ENCODE measurements around the gene SYNE4. TPM values are rescaled to one million over a fixed set of nuclear protein-coding genes. Genes with fewer than 3 reads are reported as not detected.
A peak's percentile ranks its signal among the peaks of the same experiment; 100 is the strongest.

The SYNE4 gene
- total RNA-seq, 2 experiments from 2014 or later: 2.7 to 4.5 TPM

DNA sequence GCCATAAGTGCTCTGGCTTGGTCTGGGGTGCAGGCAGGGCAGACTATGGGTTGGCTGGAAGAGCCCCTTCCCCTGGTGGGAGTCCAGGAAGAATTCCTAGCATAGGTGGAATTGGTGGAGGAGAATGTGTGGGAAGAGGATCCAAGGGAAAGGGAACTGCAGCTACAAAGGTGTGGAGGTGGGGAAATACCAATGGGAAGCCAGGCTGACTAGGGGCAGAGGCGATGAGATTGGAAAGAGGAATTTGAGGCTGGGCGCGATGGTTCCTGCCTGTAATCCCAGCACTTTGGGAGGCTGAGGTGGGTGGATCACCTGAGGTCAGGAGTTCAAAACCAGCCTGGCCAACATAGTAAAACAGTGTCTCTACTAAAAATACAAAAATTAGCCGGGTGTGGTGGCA is 18.5 kb downstream of the SYNE4 start:
- Histone ChIP-seq H2AFZ (ENCODE audit: low read length) (no peak overlapping the region), H3K9me3 (ENCODE audit: low read length) (peaks cover 5% of the 10 kb centered on the region; the same call in 1 of the 2 replicates), H4K20me1 (ENCODE audit: insufficient read depth, low read length) (no peaks in the 10 kb centered on the region), H3K79me2 (ENCODE audit: insufficient read depth, low read depth, low read length) (no peaks in the 10 kb centered on the region), H3K4me2 (ENCODE audit: low read length) (no peak overlapping the region), H3K4me3 (ENCODE audit: low read depth, low read length, poor library complexity, severe bottlenecking) (no peak overlapping the region), H3K36me3 (ENCODE audit: insufficient read depth, low read length) (no peaks in the 10 kb centered on the region), H3K27ac (ENCODE audit: low read depth, low read length, poor library complexity, severe bottlenecking) (no peak overlapping the region), H3K9me2 (ENCODE audit: insufficient read depth, low read length) (no peaks in the 10 kb centered on the region), H3K4me1 (ENCODE audit: insufficient read depth, low read length, poor library complexity, severe bottlenecking) (peaks cover 10% of the 10 kb centered on the region)
- DNase-seq (ENCODE audit: low spot score): no peak
- no peak for TF ChIP-seq EZH2phosphoT487 (IDR thresholded peaks at IDR 0.05; ENCODE audit: borderline replicate concordance, low read depth, low read length)
- TF ChIP-seq, protein P1, sequence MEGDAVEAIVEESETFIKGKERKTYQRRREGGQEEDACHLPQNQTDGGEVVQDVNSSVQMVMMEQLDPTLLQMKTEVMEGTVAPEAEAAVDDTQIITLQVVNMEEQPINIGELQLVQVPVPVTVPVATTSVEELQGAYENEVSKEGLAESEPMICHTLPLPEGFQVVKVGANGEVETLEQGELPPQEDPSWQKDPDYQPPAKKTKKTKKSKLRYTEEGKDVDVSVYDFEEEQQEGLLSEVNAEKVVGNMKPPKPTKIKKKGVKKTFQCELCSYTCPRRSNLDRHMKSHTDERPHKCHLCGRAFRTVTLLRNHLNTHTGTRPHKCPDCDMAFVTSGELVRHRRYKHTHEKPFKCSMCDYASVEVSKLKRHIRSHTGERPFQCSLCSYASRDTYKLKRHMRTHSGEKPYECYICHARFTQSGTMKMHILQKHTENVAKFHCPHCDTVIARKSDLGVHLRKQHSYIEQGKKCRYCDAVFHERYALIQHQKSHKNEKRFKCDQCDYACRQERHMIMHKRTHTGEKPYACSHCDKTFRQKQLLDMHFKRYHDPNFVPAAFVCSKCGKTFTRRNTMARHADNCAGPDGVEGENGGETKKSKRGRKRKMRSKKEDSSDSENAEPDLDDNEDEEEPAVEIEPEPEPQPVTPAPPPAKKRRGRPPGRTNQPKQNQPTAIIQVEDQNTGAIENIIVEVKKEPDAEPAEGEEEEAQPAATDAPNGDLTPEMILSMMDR (conservative IDR thresholded peaks at IDR 0.05; ENCODE audit: low read length): no peak
- BruUV-seq (replicated peaks): no TSS peak
- ChIA-PET CTCF (ENCODE audit: unreplicated experiment) (no interaction called here), POLR2A (no interaction called here)
- intact Hi-C loops (cut with micrococcal nuclease; ENCODE audit: unreplicated experiment): no loop called here

DNA sequence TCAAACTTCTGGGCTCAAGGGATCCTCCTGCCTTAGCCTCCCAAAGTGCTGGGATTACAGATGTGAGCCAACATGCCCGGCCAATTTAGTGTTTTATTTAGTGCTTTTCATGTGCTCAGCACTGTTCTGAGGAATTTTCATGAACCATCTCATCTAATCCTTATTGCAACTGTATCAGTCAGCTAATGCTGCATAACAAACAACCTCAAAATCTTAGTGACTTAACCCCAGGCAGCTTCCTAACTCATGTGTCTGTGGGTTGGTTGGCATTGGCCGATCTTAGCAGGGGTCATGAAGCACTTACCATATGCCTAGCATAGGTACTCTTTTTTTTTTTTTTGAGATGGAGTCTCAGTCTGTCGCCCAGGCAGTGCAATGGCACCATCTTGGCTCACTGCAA is 19.8 kb downstream of the SYNE4 start:
- no peak overlapping the region for H3K4me3 ChIP-seq (ENCODE audit: low read depth, low read length, poor library complexity, severe bottlenecking)
- H3K36me3 ChIP-seq (ENCODE audit: insufficient read depth, low read length): no peaks in the 10 kb centered on the region
- CTCF ChIA-PET (ENCODE audit: unreplicated experiment): no interaction called here
- H3K4me1 ChIP-seq (ENCODE audit: insufficient read depth, low read length, poor library complexity, severe bottlenecking): peaks cover 5% of the 10 kb centered on the region
- H2AFZ ChIP-seq (ENCODE audit: low read length): no peak overlapping the region
- no peak for TF ChIP-seq EZH2phosphoT487 (IDR thresholded peaks at IDR 0.05; ENCODE audit: borderline replicate concordance, low read depth, low read length)
- TF ChIP-seq, protein P1 (conservative IDR thresholded peaks at IDR 0.05; ENCODE audit: low read length): no peak
- no peak overlapping the region for H3K27ac ChIP-seq (ENCODE audit: low read depth, low read length, poor library complexity, severe bottlenecking)
- H3K4me2 ChIP-seq (ENCODE audit: low read length): no peak overlapping the region
- POLR2A ChIA-PET: no interaction called here
- no peak for DNase-seq (ENCODE audit: low spot score)
- H4K20me1 ChIP-seq (ENCODE audit: insufficient read depth, low read length): no peaks in the 10 kb centered on the region
- H3K9me3 ChIP-seq (ENCODE audit: low read length): peaks cover 5% of the 10 kb centered on the region; the same call in 1 of the 2 replicates
- intact Hi-C loops (cut with micrococcal nuclease; ENCODE audit: unreplicated experiment): no loop called here
- H3K9me2 ChIP-seq (ENCODE audit: insufficient read depth, low read length): no peaks in the 10 kb centered on the region
- BruUV-seq (replicated peaks): no TSS peak
- H3K79me2 ChIP-seq (ENCODE audit: insufficient read depth, low read depth, low read length): no peaks in the 10 kb centered on the region

DNA sequence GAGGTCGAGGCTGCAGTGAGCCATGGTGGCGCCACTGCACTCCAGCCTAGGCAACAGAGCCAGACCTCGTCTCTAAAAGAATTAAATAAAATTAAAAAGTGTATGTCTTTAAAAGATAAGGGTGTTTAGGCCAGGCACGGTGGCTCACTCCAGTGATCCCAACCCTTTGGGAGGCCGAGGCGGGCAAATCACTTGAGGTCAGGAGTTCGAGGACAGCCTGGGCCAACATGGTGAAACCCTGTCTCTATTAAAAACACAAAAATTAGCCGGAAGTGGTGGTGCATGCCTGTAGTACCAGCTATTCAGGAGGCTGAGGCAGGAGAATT is 21.1 kb downstream of the SYNE4 start:
- peak; percentile 12 for DNase-seq (ENCODE audit: low spot score)
- H4K20me1 ChIP-seq (ENCODE audit: insufficient read depth, low read length): no peaks in the 10 kb centered on the region
- H3K4me1 ChIP-seq (ENCODE audit: insufficient read depth, low read length, poor library complexity, severe bottlenecking): peaks cover 5% of the 10 kb centered on the region
- no peak overlapping the region for H2AFZ ChIP-seq (ENCODE audit: low read length)
- peak overlapping the region; percentile 61 for H3K4me2 ChIP-seq (ENCODE audit: low read length)
- intact Hi-C loops (cut with micrococcal nuclease; ENCODE audit: unreplicated experiment): no loop called here
- peak overlapping the region; percentile 56 for H3K4me3 ChIP-seq (ENCODE audit: low read depth, low read length, poor library complexity, severe bottlenecking)
- H3K27ac ChIP-seq (ENCODE audit: low read depth, low read length, poor library complexity, severe bottlenecking): no peak overlapping the region
- no peaks in the 10 kb centered on the region for H3K79me2 ChIP-seq (ENCODE audit: insufficient read depth, low read depth, low read length)
- POLR2A ChIA-PET: interaction anchor here (0.7 kb wide), 1 partner anchor 49 kb away, joined by 4 read pairs; no protein-coding TSS in a partner anchor
- no peaks in the 10 kb centered on the region for H3K9me2 ChIP-seq (ENCODE audit: insufficient read depth, low read length)
- peaks cover 5% of the 10 kb centered on the region; the same call in 1 of the 2 replicates for H3K9me3 ChIP-seq (ENCODE audit: low read length)
- TF ChIP-seq, protein P1 (conservative IDR thresholded peaks at IDR 0.05; ENCODE audit: low read length): peak; percentile 50; the same call in 1 of the 2 replicates
- TF ChIP-seq EZH2phosphoT487 (IDR thresholded peaks at IDR 0.05; ENCODE audit: borderline replicate concordance, low read depth, low read length): no peak
- H3K36me3 ChIP-seq (ENCODE audit: insufficient read depth, low read length): no peaks in the 10 kb centered on the region
- BruUV-seq (replicated peaks): no TSS peak
- CTCF ChIA-PET (ENCODE audit: unreplicated experiment): no interaction called here
